ENCODE data around the gene FCRL4.

DNA sequence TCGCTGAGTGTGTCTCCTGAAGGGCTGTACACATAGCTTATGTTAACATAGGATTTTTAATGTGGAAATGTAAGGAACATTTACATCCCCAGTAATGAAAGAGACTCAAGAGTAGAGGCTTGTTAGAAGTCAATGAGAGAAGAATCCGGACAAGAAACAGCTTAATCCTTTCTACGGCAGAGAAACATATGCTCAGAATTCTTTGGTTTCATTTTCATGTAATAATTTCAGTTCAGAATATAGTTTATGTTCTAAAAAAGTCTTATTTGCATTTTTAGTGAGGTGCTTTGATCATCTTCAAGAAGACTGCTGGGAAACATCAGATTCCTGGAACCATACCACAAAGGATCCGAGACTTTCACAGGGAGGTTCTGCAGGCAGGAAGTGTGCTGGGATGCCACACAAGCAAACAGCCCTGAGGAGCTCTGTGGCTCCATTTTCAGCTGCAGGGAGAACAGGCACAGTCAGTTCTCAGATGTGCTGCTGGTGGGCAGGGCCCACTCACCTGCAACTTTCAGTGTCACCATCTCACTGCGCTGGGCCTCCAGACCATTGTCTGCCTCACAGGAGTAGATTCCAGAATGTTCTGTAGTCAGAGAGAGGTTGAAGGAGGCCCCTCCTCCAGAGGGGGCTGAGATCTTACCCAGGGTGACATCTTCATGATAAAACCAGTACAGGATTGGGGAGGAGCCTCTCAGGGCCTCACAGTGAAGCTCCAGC lies 74.0 kb downstream of the FCRL4 start:
- TF ChIP-seq, protein P1, sequence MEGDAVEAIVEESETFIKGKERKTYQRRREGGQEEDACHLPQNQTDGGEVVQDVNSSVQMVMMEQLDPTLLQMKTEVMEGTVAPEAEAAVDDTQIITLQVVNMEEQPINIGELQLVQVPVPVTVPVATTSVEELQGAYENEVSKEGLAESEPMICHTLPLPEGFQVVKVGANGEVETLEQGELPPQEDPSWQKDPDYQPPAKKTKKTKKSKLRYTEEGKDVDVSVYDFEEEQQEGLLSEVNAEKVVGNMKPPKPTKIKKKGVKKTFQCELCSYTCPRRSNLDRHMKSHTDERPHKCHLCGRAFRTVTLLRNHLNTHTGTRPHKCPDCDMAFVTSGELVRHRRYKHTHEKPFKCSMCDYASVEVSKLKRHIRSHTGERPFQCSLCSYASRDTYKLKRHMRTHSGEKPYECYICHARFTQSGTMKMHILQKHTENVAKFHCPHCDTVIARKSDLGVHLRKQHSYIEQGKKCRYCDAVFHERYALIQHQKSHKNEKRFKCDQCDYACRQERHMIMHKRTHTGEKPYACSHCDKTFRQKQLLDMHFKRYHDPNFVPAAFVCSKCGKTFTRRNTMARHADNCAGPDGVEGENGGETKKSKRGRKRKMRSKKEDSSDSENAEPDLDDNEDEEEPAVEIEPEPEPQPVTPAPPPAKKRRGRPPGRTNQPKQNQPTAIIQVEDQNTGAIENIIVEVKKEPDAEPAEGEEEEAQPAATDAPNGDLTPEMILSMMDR (IDR thresholded peaks at IDR 0.05) = no peak
- no peak for TF ChIP-seq EZH2 (IDR thresholded peaks at IDR 0.05)
